ENCODE data around the gene MKI67. TPM values are rescaled to one million over a fixed set of nuclear protein-coding genes. Genes with fewer than 3 reads are reported as not detected.

Gene MKI67
- polyA plus RNA-seq, 1 of the 3 experiments (the other 2 are of a cell fraction) = 7.5 TPM

- no peaks in the 10 kb centered on the region for H3K9me2 ChIP-seq
- H4K20me1 ChIP-seq (ENCODE audit: insufficient read depth) = no peaks in the 10 kb centered on the region
- WGBS (ENCODE audit: low lambda C conversion rate) = 88% methylated on average over 19 of the region's 21 CpGs
- DNase-seq = no peak
- no peak overlapping the region for H3K27ac ChIP-seq (ENCODE audit: low read depth in 2 of 2, low read length in 1 of 2)
- H3K36me3 ChIP-seq (replicated peaks in 1 of 2; ENCODE audit: control insufficient read depth in 1 of 2, insufficient read depth in 2 of 2, low read length in 1 of 2) = peaks cover 0 to 17% of the 10 kb centered on the region in 2 experiments
- ChIA-PET CTCF (interaction anchor here (0.7 to 2.9 kb wide), 7 partner anchors 11 to 194 kb away, joined by 3 to 13 read pairs (median 6); no protein-coding TSS in a partner anchor), POLR2A (no interaction called here)
- no peaks in the 10 kb centered on the region for H3K9me3 ChIP-seq
- no peak overlapping the region for H3K9ac ChIP-seq
- H3K4me2 ChIP-seq = no peak overlapping the region
- H3F3A ChIP-seq (replicated peaks; ENCODE audit: insufficient read depth) = no peaks in the 10 kb centered on the region
- no peaks in the 10 kb centered on the region for H3K27me3 ChIP-seq (ENCODE audit: insufficient read depth)
- H3K79me2 ChIP-seq (ENCODE audit: insufficient read depth) = no peaks in the 10 kb centered on the region
- no peak overlapping the region for H3K4me3 ChIP-seq (ENCODE audit: low read depth in 2 of 2, low read length in 1 of 2)
- H2AFZ ChIP-seq (ENCODE audit: low read depth) = no peak overlapping the region
- TF ChIP-seq FOXJ3 (CRISPR knock-in tag; IDR thresholded peaks at IDR 0.05) (no peak), MXI1 (IDR thresholded peaks at IDR 0.05; ENCODE audit: low read depth, low read length) (no peak), TCF12 (IDR thresholded peaks at IDR 0.05) (no peak), RCOR1 (IDR thresholded peaks at IDR 0.05; ENCODE audit: low read length) (no peak), RFX5 (IDR thresholded peaks at IDR 0.05; ENCODE audit: low read length) (no peak), MEF2A (IDR thresholded peaks at IDR 0.05; ENCODE audit: borderline replicate concordance, low read depth) (no peak), USF1 (IDR thresholded peaks at IDR 0.05; ENCODE audit: borderline replicate concordance, low read depth) (no peak), EP300 (IDR thresholded peaks at IDR 0.05; ENCODE audit: borderline replicate concordance in 1 of 2, low read depth in 1 of 2, low read length in 1 of 2) (no peak), TEAD4 (IDR thresholded peaks at IDR 0.05; ENCODE audit: borderline replicate concordance, insufficient read depth) (no peak), SMC3 (IDR thresholded peaks at IDR 0.05; ENCODE audit: low read depth, low read length) (no peak), NFIC (IDR thresholded peaks at IDR 0.05; ENCODE audit: borderline replicate concordance) (no peak)
- TF ChIP-seq, protein P1, sequence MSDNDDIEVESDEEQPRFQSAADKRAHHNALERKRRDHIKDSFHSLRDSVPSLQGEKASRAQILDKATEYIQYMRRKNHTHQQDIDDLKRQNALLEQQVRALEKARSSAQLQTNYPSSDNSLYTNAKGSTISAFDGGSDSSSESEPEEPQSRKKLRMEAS (IDR thresholded peaks at IDR 0.05; ENCODE audit: low read depth) = no peak
- TF ChIP-seq, protein P2, sequence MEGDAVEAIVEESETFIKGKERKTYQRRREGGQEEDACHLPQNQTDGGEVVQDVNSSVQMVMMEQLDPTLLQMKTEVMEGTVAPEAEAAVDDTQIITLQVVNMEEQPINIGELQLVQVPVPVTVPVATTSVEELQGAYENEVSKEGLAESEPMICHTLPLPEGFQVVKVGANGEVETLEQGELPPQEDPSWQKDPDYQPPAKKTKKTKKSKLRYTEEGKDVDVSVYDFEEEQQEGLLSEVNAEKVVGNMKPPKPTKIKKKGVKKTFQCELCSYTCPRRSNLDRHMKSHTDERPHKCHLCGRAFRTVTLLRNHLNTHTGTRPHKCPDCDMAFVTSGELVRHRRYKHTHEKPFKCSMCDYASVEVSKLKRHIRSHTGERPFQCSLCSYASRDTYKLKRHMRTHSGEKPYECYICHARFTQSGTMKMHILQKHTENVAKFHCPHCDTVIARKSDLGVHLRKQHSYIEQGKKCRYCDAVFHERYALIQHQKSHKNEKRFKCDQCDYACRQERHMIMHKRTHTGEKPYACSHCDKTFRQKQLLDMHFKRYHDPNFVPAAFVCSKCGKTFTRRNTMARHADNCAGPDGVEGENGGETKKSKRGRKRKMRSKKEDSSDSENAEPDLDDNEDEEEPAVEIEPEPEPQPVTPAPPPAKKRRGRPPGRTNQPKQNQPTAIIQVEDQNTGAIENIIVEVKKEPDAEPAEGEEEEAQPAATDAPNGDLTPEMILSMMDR (IDR thresholded peaks at IDR 0.05) = no peak
- TF ChIP-seq, protein P3, sequence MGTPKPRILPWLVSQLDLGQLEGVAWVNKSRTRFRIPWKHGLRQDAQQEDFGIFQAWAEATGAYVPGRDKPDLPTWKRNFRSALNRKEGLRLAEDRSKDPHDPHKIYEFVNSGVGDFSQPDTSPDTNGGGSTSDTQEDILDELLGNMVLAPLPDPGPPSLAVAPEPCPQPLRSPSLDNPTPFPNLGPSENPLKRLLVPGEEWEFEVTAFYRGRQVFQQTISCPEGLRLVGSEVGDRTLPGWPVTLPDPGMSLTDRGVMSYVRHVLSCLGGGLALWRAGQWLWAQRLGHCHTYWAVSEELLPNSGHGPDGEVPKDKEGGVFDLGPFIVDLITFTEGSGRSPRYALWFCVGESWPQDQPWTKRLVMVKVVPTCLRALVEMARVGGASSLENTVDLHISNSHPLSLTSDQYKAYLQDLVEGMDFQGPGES (IDR thresholded peaks at IDR 0.05; ENCODE audit: low read depth, low read length) = no peak
- H3K4me1 ChIP-seq (ENCODE audit: control insufficient read depth in 1 of 2, insufficient read depth in 2 of 2, low read depth in 1 of 2, low read length in 1 of 2) = peaks cover 0 to 6% of the 10 kb centered on the region in 2 experiments; a peak in 1 of 4 replicates
These were observed 78.0 kb downstream of the MKI67 start for GRCh38 chr10:128047991-128048818.
